K562 treated with DMSO at 1 percent for 4 hours (cell line): Measurements from ENCODE around the gene VN1R5. TPM values are rescaled to one million over a fixed set of nuclear protein-coding genes. Genes with fewer than 3 reads are reported as not detected.

Experiments
- total RNA-seq: library from RNA; unstranded; fragments of 300-600 nt; gene quantifications from 2 replicates; pipeline ENCODE4 v1.2.3, GENCODE V29; 2022; ENCODE audit not compliant: insufficient read depth

Gene VN1R5
- total RNA-seq: not detected in 2 replicates

DNA sequence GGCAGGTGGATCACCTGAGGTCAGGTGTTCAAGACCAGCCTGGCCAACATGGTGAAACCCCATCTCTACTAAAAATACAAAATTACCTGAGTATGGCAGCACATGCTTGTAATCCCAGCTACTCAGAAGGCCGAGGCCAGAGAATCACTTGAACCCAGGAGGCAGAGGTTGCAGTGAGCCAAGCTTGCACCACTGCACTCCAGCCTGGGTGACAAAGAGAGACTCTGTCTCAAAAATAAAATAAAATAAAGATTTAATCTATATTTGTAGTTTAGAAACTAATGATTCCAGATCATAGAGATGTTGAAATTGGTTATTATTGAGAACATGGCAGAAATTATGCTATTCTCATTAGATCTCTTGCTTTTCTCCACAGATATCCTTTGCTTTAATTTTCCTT lies at the start of gene VN1R5:
TSS of gene VN1R5 (plus strand) at position 301 of the 400 bp plus-strand sequence.

Other genes with a start within 250 kb of the VN1R5 start
- gene ZNF695, start 248.0 kb upstream of the VN1R5 start, total RNA-seq: 9.4 and 13.2 TPM in 2 replicates
- 4.4 and 7.0 TPM in 2 replicates for gene ZNF670, start 177.3 kb upstream of the VN1R5 start, total RNA-seq
- 6.6 and 8.7 TPM in 2 replicates for gene ZNF669, start 151.7 kb upstream of the VN1R5 start, total RNA-seq
- gene ZNF124, start 84.1 kb upstream of the VN1R5 start, total RNA-seq: 9.5 and 17.1 TPM in 2 replicates
- 39.6 and 43.0 TPM in 2 replicates for gene ZNF496, start 75.8 kb downstream of the VN1R5 start, total RNA-seq
- gene NLRP3, start 160.1 kb downstream of the VN1R5 start, total RNA-seq: not detected in 2 replicates
- gene OR2B11, start 202.0 kb downstream of the VN1R5 start, total RNA-seq: not detected in 2 replicates